NCI-H1436 (cell line): ENCODE results near the gene CLDND2.

Experiments
- DNase-seq: peaks from one replicate; lab custom pipeline; 2025; lab: John Stamatoyannopoulos, UW

CLDND2 gene

GRCh38 chr19:51354103-51354741 lies 14.6 kb downstream of the CLDND2 start:
- DNase-seq: no peak

DNA sequence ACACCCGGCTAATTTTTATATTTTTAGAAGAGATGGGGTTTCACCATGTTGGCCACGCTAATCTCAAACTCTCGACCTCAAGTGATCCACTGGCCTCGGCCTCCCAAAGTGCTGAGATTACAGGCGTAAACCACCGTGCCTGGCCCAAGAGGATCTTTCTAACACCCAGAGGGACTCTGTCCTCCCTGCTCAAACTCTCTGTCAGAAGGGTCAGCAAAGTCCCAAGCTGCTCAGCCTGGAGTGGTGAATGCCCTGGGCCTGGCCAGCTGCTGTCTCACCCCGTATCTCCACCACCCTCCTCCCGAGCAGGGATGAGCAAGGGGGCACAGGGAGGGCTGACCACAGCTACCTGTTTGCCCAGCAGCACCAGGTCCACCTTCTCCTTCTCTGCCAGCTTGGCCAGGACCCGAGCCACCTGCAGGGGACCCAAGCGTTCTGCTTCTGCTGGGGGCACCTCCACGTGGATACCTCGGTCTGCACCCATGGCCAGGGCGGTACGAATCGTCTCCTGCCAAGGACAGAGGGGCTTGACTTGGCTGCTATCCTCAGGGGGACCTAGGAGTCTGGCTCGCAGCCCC lies 15.9 kb downstream of the CLDND2 start:
- no peak for DNase-seq

DNA sequence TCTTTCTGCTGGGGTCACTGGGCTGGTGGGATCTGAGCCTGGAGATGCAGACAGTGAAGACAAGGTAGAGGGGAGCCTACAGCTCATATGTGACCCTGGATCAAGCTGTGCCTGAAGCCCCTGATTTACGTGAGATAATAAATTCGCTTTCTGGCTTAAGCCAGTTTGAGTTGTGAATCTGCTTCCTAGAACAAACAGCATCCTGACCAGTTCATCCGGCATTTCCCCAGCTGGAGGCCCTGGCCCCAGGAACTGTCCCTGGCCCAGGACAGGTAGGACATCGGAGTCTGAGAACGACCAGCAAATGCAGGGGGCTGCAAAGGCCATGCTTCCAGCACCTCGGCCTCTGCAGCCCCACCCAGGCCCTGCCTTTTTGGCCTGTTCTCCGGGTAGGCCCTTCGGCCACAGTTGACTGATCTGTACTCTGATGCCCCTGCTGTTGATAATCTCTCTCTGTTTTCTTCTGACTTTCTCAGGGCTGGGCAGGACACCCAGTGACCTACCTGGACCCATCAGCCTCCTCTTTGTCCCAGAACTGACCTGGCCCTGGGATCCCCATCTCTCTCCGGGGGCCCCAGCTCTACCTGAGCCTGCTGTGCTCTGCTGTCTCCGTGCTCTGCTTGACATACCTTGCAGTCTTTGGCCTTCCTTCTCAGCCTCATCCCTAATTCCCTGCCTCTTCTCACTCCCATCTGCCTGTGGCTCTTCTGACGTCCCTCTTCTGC lies 17.4 kb downstream of the CLDND2 start:
- no peak for DNase-seq

- no peak for DNase-seq
Observed at GRCh38 chr19:51347209-51347928, 21.4 kb downstream of the CLDND2 start.

- no peak for DNase-seq
Observed at GRCh38 chr19:51346742-51347141, 22.1 kb downstream of the CLDND2 start.

- no peak for DNase-seq
Observed at GRCh38 chr19:51345076-51345620, 23.7 kb downstream of the CLDND2 start.

DNA sequence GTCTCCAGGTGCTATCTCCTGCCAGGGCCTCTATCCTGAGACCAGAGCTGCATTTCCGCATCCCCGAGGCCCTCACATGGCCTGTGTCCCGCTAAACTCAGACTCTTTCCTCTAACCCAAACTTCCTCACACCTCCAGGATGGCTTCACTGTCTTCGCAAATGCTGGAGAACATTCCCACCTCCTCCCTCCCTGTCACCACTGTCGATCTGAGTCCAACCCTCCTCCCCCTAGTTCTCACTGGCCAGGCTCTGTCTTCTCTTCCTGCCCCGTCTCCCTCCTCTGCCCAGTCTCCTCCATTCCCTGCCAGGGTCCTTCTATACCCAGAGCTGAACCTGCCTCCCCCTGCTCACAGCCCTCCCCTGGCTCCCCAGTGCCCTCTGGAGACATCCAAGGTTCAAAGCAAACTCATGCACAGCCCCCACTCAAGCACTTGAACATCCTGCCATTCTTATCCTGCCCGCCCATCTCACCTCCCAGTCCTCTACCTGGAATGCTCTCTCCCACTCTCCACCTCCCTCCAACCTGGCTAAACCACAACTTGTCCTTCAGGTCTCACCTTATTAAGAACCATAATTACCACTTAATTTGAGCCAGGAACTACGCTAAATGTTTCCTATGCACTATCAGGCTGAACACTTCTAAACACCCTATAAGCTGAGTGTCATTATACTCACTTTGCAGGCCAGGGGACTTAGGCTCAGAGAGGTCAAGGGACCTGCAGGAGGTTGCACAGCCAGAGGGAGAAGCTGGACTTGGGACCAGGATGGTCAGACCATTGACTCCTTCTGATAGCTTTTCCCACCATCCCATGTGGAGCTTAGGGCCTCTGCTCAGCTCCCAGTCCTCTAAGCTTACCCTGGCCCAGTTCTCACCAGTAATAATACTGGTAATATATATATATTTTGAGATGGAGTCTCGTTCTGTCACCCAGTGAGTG lies 25.9 kb downstream of the CLDND2 start:
- no peak for DNase-seq

GRCh38 chr19:51341976-51342580 lies 26.7 kb downstream of the CLDND2 start, which contains the start of gene VSIG10L:
VSIG10L (minus strand) TSS chr19:51342139; CDS start chr19:51342124, 15 bp downstream.
- DNase-seq: no peak

DNA sequence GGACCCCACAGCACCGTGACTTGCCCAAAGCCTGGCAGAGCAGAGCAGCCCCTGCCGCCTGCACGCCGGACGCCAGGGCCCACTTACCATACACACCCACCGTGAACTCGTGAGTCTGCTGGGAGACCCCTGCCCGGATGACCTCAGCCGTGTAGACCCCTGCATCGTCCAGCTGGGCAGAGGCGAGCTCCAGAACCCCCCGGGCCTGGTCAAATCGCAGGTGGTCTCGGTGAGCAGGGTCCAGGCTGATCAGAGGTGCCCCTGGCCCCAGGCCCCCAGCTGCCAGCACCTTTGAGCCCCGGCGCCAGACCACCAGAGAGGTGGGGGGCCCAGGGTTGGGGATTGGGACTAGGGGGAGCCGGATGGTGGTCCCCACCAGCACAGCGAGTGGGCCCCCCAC lies 27.7 kb downstream of the CLDND2 start:
- DNase-seq: no peak

GRCh38 chr19:51339687-51340656 lies 28.8 kb downstream of the CLDND2 start:
- DNase-seq: peak; percentile 94

DNA sequence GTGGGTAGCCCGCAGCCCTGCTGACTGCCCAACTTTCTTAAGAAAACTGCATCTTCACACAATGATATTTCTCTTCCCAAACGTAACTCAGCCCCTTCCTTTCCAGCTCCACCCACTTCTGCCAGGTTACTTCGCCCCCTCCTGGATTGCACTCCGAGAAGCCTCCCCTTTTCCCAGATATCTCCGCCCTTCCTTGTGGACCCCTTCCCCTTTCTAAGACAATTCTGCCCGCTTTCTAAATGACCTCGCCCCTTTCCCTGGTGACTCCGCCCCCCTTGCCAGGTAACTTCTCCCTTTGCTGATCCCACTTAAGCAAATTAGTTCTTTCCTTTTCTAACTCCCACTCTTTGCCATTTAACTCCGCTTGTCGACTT lies 29.5 kb downstream of the CLDND2 start:
- peak; percentile 54 for DNase-seq

DNA sequence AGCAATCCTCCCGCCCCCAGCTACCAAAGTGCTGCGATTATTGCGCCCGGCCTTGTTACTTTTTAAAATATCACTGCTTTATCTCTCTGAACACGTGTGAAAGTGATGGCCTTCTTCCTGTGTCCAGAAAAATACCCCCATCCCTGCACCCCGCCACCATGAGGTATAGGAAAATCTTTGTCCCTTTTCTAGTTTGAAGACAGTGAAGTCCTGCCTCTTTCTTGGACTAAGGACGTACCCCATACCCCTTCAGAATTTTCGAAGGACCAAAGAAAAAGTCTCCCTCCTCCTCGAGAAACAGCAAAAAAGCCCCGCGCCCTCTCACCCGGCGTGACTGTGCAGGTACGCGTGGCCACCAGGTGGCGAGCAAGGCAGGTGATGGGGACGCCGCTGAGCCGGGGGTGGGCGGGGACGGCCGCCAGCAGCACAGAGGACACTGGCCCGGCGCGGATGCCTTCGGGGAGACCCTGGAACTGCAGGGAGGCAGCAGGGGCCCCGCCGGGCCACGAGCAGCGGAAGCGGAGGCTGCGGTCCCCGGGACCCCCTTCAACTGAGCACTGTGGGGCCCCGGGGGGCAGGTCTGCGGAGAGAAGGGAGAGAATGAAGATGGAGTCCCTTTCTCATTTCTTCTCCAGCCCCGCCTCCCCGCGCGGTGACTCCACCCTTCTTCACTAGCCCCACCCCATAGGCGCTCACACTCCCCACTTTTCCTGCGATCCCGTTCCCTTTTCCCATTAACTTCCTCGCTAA lies 30.1 kb downstream of the CLDND2 start:
- DNase-seq: peak; percentile 84

DNA sequence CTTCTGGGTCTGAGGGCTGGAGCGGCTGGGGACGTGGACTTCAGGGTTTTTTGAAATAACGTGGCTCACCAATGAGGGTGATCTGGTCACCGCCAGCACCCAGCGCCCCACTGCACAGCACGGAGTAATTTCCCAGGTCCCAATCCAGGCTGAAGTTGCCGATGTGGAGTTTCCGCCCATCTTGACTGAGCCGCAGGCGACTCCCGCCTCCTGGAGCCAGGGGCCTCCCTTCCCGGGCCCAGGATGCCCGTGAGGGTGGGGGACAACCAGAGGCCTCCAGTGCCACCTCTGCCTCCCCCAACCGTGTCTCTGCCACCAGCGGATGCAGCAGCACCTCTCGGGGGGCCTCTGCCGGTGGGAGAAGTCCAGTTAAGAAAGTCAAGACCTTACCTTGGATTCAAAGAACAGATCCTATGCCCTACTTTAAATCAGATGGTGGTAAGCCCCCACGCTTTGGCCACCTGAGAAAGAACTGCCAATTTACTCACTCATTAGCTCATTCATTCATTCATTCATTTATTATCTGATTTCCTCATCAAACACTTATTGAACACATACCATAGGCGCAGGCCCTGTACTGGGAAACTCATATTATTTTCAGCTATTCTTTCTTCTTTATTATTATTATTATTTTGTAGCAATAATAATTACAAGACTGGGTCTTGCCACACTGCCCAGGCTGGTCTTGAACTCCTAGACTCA lies 30.8 kb downstream of the CLDND2 start:
- DNase-seq: no peak

- DNase-seq: no peak
Observed at GRCh38 chr19:51337141-51337860, 31.5 kb downstream of the CLDND2 start.

DNA sequence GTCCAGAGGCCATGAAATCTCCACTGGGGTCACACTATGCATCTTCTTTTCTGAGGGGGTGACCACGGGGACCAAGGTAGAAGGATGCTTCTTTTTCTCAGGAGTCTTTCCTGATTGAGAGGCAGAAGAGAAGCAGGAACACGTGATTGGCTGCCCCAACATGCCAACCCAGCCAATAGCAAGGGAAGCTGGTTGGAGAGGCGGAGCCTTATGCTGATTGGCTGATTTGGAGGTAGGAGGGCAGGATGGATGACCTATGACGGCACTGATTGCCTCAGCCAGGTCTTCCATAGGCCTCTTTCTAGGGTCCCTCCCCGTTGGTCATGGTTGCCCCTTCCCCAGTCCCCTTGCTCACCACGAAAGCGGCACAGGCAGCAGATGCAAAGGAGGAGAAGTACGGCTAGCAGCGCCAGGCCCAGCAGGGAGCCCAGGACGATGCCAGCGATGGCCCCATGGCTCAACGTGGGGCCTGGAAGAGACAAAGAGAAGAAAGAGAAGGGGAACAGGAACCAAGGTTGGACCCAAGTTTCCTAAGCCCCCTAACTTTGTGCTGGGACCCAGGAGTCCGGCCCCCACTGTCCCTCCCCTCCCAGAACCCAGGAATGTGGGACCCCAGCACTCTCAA lies 34.9 kb downstream of the CLDND2 start:
- DNase-seq: peak; percentile 57

- no peak for DNase-seq
Observed at GRCh38 chr19:51331716-51332115, 37.1 kb downstream of the CLDND2 start.

GRCh38 chr19:51331193-51331592 lies 37.6 kb downstream of the CLDND2 start:
- DNase-seq: no peak
